IPS-15b (cell line): ENCODE data around the gene CBLB.

Experiments used
- H3K27me3 ChIP-seq: one replicate; pipeline ENCODE4 v1.6.1; 2013; ENCODE audit warnings: low read length; ENCODE audit not compliant: control insufficient read depth, insufficient read depth
- H3K36me3 ChIP-seq: one replicate; pipeline ENCODE4 v1.6.1; 2013; ENCODE audit warnings: low read length; ENCODE audit not compliant: control insufficient read depth, insufficient read depth
- H3K4me1 ChIP-seq: one replicate; pipeline ENCODE4 v1.6.1; 2013; ENCODE audit warnings: mild to moderate bottlenecking, low read length; ENCODE audit not compliant: control insufficient read depth, insufficient read depth
- H3K4me3 ChIP-seq: one replicate; pipeline ENCODE4 v1.5.1; 2013; ENCODE audit warnings: low read depth, low read length
- H3K9ac ChIP-seq: one replicate; pipeline ENCODE4 v1.6.1; 2013; ENCODE audit warnings: low read depth, mild to moderate bottlenecking, low read length
- H3K9me3 ChIP-seq: one replicate; pipeline ENCODE4 v1.6.1; 2013; ENCODE audit warnings: mild to moderate bottlenecking, low read length; ENCODE audit not compliant: control insufficient read depth, insufficient read depth

The CBLB gene

GRCh38 chr3:105700575-105700974 lies 168.2 kb downstream of the CBLB start:
- H3K9me3 ChIP-seq, result no peaks in the 10 kb centered on the region
- no peak overlapping the region for H3K4me3 ChIP-seq
- H3K27me3 ChIP-seq, result no peaks in the 10 kb centered on the region
- peaks cover 4% of the 10 kb centered on the region for H3K36me3 ChIP-seq
- no peak overlapping the region for H3K9ac ChIP-seq
- no peaks in the 10 kb centered on the region for H3K4me1 ChIP-seq

- Histone ChIP-seq H3K4me3 (no peak overlapping the region), H3K36me3 (no peaks in the 10 kb centered on the region), H3K9ac (no peak overlapping the region), H3K4me1 (no peaks in the 10 kb centered on the region), H3K9me3 (no peaks in the 10 kb centered on the region), H3K27me3 (no peaks in the 10 kb centered on the region)
These were observed 177.2 kb downstream of the CBLB start for GRCh38 chr3:105691633-105692032.

GRCh38 chr3:105691053-105691452 lies 177.8 kb downstream of the CBLB start:
- no peaks in the 10 kb centered on the region for H3K9me3 ChIP-seq
- H3K27me3 ChIP-seq, result no peaks in the 10 kb centered on the region
- no peak overlapping the region for H3K9ac ChIP-seq
- no peaks in the 10 kb centered on the region for H3K36me3 ChIP-seq
- H3K4me1 ChIP-seq, result no peaks in the 10 kb centered on the region
- no peak overlapping the region for H3K4me3 ChIP-seq

GRCh38 chr3:105688821-105689220 lies 180.0 kb downstream of the CBLB start:
- no peaks in the 10 kb centered on the region for H3K27me3 ChIP-seq
- H3K4me1 ChIP-seq, result no peaks in the 10 kb centered on the region
- no peak overlapping the region for H3K9ac ChIP-seq
- no peak overlapping the region for H3K4me3 ChIP-seq
- no peaks in the 10 kb centered on the region for H3K9me3 ChIP-seq
- H3K36me3 ChIP-seq, result no peaks in the 10 kb centered on the region

GRCh38 chr3:105686278-105686897 lies 182.4 kb downstream of the CBLB start:
- Histone ChIP-seq H3K27me3 (no peaks in the 10 kb centered on the region), H3K9ac (no peak overlapping the region), H3K4me1 (no peaks in the 10 kb centered on the region), H3K4me3 (no peak overlapping the region), H3K9me3 (no peaks in the 10 kb centered on the region), H3K36me3 (no peaks in the 10 kb centered on the region)

GRCh38 chr3:105679951-105680350 lies 188.9 kb downstream of the CBLB start:
- H3K4me3 ChIP-seq, result no peak overlapping the region

GRCh38 chr3:105678017-105678416 lies 190.8 kb downstream of the CBLB start:
- no peaks in the 10 kb centered on the region for H3K36me3 ChIP-seq
- no peaks in the 10 kb centered on the region for H3K4me1 ChIP-seq
- no peak overlapping the region for H3K9ac ChIP-seq

More at GRCh38 chr3:105679951-105680350, 188.9 kb downstream of the CBLB start:
- H3K36me3 ChIP-seq, result no peaks in the 10 kb centered on the region
- no peak overlapping the region for H3K9ac ChIP-seq
- H3K4me1 ChIP-seq, result no peaks in the 10 kb centered on the region
- H3K9me3 ChIP-seq, result no peaks in the 10 kb centered on the region
- H3K27me3 ChIP-seq, result no peaks in the 10 kb centered on the region

GRCh38 chr3:105676621-105677300 lies 192.1 kb downstream of the CBLB start:
- Histone ChIP-seq H3K9me3 (no peaks in the 10 kb centered on the region), H3K4me3 (no peak overlapping the region), H3K4me1 (no peaks in the 10 kb centered on the region), H3K36me3 (no peaks in the 10 kb centered on the region), H3K27me3 (no peaks in the 10 kb centered on the region), H3K9ac (no peak overlapping the region)

More at GRCh38 chr3:105678017-105678416, 190.8 kb downstream of the CBLB start:
- Histone ChIP-seq H3K27me3 (no peaks in the 10 kb centered on the region), H3K9me3 (no peaks in the 10 kb centered on the region), H3K4me3 (no peak overlapping the region)

GRCh38 chr3:105674437-105675065 lies 194.3 kb downstream of the CBLB start:
- Histone ChIP-seq H3K4me1 (no peaks in the 10 kb centered on the region), H3K36me3 (no peaks in the 10 kb centered on the region), H3K9me3 (no peaks in the 10 kb centered on the region), H3K27me3 (no peaks in the 10 kb centered on the region), H3K4me3 (no peak overlapping the region), H3K9ac (no peak overlapping the region)

- Histone ChIP-seq H3K4me3 (no peak overlapping the region), H3K36me3 (no peaks in the 10 kb centered on the region)
These were observed 195.8 kb downstream of the CBLB start for GRCh38 chr3:105672996-105673395.

GRCh38 chr3:105662306-105662705 lies 206.5 kb downstream of the CBLB start:
- no peaks in the 10 kb centered on the region for H3K9me3 ChIP-seq
- no peaks in the 10 kb centered on the region for H3K27me3 ChIP-seq
- H3K36me3 ChIP-seq, result no peaks in the 10 kb centered on the region

More at GRCh38 chr3:105672996-105673395, 195.8 kb downstream of the CBLB start:
- Histone ChIP-seq H3K9ac (no peak overlapping the region), H3K4me1 (no peaks in the 10 kb centered on the region), H3K27me3 (no peaks in the 10 kb centered on the region), H3K9me3 (no peaks in the 10 kb centered on the region)

GRCh38 chr3:105661461-105661860 lies 207.4 kb downstream of the CBLB start:
- Histone ChIP-seq H3K9me3 (no peaks in the 10 kb centered on the region), H3K4me1 (no peaks in the 10 kb centered on the region), H3K9ac (no peak overlapping the region), H3K27me3 (no peaks in the 10 kb centered on the region), H3K36me3 (no peaks in the 10 kb centered on the region), H3K4me3 (no peak overlapping the region)

More at GRCh38 chr3:105662306-105662705, 206.5 kb downstream of the CBLB start:
- Histone ChIP-seq H3K4me1 (no peaks in the 10 kb centered on the region), H3K9ac (no peak overlapping the region), H3K4me3 (no peak overlapping the region)
